GM18907 (cell line): ENCODE results near the gene CEMP1.
A peak's percentile ranks its signal among the peaks of the same experiment; 100 is the strongest.

Experiments
- ATAC-seq: cut with Tn5 transposase; IDR thresholded peaks from one replicate; pipeline ENCODE4 v1.9.1; 2021; ENCODE audit warnings: mild to moderate bottlenecking, moderate library complexity; ENCODE audit not compliant: unreplicated experiment

CEMP1 gene

DNA sequence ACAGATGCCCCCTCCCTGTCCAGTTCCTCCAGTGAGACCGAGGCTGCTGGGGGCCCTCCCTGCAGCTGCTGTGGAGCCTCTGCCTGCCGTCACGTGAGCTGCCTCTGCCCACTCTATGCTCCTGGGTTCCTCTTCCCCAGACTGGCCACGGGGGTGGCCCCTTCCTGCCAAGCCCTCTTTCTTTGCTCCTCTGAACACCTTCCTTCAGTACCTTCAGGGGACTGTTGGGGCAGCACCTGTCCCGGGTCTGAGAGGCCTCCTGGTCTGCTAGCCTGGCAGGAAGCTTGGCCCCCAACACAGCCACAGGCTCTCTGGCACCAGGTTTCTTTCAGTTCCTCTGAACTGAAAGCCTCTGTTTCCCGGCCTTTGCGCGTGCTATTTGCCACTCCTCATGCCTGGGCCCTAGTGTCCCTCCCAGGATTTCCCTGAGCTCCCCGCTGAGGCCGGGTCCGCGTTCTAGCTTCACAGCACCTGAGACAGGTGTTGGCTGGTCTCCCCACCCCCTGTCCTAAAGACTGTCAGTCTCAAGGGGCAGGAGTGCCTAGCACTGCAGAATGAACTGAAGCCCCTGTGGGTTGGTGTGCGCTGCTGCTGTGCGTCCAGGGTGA, 24.1 kb downstream of the CEMP1 start:
- peak; percentile 50 for ATAC-seq

DNA sequence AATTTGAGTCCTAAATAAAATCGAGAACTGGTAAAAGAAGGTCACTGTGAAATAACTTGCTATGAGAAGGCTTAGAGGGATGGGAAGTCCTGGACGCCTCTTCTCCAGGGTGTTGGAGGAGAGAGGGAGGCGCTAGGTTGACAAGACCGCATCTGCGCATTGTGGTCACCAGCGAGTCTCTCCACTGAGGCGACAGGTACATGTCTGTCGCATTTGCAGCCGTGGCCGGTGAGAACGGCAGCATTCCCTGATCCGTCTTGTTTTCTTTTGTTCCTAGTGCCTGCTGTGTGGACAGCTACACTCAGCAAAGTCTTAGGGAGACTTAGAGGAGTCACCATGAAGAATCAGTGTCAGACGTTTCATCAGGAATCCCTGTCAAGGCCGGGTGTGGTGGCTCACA, 25.5 kb downstream of the CEMP1 start:
- ATAC-seq, result no peak

DNA sequence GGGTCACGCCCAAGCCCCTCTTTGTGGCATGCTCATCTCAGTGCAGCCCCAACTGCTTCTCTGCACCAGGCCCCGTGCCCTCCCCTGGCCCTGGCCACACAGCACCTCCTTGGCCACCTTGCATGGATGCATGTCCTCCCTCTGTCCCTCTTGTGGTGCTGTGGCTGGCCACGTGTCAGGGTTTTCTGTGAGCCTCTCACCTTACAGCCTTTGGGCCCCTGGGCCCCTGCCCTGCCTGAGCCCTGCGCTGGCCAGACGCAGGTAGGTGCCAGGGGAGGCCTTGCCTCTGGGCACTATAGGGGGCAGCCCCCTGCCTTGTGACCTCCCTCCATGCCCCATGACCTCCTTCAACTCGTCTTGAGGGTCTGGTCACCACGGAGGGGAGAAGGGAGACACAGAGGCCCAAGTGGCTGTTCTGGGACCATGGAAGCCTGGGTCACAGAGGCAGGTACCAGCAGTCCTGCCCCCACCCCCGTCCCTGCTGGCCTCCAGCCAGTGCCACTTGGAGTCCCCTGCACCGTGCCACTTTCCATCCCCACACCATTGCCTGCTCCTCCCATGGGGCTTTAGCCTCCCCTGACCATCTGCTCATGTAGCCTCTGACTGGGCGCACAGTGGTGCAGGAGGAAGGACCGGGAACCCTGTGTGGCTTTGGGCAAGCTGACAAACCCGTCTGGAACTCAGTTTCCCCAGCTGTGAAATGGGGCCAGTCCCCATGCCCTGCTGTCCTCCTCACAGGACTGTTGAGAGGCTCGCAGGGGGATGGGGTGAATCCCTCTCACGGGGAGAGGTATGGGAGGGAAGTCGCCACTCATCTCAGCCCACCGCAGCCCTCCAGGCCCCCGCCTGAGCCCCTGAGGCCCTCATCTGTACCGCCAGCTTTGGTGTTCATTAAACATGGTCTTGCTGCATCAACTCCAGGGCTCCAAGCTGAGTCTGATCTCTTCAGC, 29.0 kb downstream of the CEMP1 start:
- ATAC-seq, result no peak

DNA sequence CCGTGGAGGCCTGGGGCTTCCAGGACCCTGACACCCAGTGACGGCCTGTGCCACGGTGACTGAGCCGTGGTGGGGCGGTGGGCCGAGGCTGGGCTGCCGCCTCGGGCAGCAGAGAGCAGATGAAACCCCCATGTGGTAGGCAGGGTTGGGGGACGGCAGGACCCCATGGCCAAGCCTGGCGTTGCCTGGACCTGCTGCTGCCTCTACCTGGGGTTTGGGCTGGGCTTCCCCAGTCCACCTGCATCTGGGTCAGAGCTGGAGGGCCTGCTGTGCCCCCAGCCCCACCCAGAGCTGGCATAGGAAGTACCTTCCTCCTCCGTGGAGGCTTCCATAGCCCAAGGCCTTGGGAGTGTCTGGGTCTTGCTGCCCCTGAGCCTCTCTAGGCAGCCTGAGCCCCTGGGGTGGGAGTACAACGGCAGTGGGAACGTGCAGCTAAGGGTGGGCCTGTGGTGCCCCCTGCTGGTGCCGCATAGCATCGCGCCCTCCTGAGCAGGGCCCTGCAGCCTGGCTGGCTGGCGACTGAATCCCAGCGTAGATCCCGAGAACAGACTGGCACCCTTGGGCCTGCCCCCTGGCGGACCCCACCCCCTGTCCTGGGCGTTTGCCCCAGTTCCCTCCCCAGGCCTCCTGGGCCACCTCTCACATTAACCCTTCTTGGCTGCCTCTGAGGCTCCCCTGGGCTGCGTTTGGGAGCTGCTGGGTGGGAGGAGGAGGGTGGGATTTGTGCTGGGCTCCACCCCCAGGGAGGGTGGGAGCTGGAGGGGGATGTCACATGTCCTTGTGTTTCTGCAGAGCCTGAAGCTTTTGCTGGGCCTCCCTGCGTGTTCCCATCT, 30.1 kb downstream of the CEMP1 start:
- ATAC-seq, result peak; percentile 52

DNA sequence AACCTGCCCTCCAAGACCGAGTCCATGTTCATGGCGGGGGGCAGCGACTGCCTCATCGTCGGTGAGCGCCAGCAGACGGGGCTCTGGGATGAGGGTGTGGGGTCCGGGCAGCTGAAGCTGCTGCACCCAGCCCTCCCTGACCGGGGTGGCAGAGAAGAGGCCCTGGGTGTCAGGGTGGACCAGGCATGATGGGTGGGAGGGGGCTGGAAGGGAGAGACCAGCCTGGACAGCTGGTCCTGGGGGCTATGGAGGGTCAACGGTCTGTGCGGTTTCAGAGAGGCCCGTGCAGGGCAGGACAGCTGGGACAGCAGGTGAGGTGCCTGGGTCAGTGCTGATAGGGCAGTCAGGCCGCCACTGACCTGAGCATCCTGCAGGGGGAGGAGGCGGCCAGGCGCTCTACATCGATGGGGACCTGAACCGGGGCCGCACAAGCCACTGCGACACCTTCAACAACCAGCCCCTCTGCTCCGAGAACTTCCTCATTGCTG, 30.7 kb downstream of the CEMP1 start:
- ATAC-seq, result no peak

DNA sequence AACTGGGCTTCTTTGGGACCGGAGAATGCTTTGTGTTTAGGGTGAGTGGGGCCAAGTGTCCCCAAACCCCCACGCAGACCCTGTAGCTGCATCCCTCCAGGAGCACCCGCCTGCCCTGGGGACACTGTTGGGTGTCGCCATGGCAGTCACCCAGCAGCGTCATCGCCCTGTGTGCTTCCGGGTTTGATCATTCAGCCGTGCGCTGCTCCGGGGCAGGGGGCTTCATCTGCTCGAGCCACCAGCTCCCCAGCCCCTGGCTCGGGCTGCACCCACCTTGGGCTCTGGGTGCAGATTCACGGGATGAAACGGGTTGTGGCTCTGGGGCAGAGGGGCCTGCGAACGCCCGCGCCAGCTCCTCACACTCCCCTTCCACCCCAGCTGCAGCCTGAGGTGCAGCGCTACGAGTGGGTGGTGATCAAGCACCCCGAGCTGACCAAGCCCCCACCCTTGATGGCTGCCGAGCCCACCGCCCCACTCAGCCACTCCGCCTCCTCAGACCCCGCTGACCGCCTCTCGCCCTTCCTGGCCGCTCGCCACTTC, 31.2 kb downstream of the CEMP1 start:
- ATAC-seq, result no peak

DNA sequence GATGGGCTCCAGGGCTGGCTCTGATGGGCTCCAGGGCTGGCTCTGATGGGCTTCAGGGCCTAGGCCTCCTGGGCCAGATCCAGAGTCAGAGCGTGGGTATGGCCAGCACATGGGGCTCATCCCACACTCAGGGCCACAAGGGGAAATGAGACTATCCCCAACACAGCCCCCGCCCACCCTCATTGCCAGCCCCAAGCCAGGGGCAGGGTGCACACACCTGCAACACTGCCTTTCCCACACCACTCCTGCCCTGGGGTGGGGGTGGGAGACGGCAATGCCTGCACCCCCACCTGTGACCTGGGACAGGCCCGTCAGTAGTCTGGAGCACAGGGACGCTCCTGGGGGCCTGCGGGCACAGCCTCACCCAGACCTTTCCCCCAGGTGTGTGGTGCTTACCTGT, 31.8 kb downstream of the CEMP1 start:
- no peak for ATAC-seq

DNA sequence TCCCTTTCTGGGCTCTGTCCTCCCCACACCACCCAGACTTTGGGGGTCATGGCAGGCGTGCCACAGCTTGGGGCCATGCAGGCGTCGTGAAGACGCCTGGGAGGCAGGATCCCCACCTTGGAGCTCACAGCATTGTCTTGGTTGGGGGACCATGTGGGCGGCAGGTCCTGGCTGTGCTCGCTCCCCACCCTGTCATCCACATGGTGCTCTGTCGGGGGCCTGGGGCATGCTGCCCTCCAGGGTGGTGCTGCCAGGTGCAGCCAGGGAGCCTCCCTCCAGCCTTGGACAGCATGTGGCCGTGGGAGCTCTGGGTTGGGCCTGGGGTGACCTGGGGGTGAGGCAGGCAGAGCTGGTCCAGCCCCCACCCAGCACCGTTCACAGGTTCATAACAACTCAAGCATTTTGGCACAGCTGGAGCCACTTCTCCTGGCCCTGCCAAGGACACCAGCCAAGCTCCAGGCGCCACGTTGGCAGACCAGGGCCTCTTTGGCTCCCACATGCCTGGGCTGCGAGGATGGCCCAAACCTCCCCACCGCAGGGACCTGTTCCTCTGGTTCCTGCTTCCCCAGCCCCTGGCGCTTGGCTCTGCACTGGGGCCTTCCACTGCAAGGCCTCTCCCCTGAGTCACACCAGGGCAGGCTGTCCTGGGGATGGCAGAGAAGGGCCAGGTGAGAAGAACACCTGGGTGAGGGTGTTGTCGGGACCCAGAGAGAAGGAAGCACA, 32.5 kb downstream of the CEMP1 start:
- ATAC-seq, result no peak

DNA sequence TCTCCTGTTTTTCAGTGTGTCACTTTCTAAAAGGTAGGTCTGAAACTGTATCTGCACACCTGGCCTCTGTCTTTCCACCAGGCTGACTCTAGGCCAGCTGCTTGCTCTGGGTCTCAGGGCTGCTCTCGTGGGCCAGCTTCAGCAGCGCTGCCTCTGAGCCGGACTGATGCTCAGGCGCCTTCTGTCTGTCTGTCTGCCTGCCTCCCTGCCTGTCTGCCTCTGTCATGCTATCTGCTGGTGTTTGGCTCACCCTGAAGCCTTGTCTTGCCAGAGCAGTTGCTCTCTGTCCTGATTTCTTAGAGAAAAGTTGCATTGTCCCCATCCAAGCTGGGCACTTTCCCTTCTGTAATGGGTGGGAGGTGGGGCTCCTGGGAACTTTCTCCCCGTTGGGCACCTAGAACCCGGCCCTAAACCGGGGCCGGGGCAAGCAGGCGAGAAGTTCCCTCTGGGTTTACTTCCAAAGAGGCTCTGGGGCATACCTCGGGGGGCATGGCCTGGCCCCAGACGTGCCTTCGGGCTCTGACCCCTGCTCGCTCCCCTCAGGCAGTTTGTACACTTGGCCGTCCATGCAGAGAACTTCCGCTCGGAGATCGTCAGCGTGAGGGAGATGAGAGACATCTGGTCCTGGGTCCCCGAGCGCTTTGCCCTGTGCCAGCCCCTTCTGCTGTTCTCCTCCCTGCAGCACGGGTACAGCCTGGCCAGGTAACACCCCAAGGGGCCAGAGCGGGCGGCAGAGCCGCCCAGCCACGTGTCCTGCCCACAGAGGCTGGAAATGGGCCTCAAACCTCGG, 33.3 kb downstream of the CEMP1 start:
- no peak for ATAC-seq

DNA sequence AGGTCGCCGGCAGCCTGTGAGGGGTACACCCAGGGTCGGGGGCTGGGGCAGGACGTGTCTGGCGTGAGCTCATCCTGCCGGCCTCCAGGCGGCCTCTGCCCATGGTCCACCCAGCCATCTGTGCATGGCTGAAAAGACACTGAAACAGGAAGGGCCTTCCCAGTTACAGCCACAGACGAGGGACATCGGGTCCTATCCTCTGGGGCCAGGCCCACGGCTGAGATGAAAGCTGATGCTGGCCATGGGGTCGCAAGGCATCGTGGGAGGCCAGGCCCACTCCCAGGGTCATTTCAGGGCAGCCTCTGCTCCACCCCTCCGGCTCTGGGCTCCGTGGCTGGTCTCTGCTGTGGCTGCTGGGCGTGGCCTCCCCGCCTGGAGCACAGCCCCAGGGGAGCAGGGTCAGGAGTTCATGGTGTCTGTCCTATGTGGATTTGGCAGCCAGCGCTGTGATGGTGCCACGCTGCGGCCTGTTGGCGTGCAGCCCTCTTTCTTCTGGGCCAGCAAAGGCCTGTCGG, 34.0 kb downstream of the CEMP1 start:
- no peak for ATAC-seq

DNA sequence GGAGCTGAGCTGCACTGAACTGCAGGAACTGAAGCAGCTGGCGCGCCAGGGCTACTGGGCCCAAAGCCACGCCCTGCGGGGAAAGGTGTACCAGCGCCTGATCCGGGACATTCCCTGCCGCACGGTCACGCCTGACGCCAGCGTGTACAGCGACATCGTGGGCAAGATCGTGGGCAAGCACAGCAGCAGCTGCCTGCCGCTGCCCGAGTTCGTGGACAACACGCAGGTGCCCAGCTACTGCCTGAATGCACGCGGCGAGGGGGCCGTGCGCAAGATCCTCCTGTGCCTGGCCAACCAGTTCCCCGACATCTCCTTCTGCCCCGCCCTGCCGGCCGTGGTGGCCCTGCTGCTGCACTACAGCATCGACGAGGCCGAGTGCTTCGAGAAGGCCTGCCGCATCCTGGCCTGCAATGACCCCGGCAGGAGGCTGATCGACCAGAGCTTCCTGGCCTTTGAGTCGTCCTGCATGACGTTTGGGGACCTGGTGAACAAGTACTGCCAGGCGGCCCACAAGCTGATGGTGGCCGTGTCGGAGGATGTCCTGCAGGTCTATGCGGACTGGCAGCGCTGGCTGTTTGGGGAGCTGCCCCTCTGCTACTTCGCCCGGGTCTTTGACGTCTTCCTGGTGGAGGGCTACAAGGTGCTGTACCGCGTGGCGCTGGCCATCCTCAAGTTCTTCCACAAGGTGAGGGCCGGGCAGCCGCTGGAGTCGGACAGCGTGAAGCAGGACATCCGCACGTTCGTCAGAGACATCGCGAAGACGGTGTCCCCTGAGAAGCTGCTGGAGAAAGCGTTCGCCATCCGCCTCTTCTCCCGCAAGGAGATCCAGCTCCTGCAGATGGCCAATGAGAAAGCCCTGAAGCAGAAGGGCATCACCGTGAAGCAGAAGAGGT, 34.7 kb downstream of the CEMP1 start:
- ATAC-seq, result no peak

DNA sequence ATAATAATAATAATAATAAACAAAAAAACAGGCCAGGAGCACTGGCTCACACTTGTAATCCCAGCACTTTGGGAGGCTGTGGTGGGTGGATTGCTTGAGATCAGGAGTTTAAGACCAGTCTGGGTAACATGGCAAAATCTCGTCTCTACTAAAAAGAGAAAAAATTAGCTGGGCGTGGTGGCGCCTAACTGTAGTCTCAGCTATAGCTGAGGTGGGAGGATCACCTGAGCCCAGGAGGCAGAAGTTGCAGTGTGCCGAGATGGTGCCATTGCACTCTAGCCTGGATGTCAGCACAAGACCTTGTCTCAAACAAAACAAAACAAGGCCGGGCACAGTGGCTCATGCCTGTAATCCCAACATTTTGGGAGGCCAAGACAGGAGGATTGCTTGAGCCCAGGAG, 36.2 kb downstream of the CEMP1 start:
- ATAC-seq, result no peak

DNA sequence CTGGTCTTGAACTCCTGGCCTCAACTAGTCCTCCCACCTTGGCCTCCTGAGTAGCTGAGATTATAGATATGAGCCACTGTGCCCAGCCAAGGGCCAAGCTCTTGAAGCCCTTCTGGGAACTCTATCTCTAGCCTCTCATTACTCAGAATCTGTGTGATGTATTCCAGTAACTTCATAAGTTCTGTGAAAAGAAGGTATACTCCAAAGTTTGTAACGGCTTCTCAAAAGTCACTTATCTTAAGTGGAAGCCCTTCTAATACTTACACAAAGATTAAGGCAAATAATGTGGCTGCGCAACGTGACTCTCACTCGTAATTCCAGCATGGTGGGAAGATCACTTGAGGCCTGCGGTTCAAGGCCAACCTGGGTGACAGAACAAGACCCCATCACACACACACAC, 36.6 kb downstream of the CEMP1 start:
- ATAC-seq, result no peak

DNA sequence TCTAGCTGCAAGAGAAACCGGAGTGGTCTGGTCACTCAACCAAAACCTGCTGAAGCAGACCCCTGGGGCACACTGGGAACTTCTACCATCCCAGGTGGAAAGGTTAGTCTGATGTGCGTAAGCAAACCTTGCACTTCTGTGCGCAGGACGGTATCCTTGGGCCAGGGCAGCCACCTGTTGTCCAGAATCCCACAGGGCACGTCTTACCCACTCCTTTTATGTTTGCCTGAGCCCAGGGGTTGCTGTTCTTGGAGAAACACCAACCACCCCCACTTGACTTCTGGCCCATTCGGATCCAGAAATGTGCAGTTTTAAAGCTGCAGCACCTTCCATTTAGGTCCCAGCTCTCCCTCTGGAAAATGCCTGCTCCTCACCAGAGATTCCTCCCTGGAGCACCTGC, 37.6 kb downstream of the CEMP1 start:
- ATAC-seq, result no peak

DNA sequence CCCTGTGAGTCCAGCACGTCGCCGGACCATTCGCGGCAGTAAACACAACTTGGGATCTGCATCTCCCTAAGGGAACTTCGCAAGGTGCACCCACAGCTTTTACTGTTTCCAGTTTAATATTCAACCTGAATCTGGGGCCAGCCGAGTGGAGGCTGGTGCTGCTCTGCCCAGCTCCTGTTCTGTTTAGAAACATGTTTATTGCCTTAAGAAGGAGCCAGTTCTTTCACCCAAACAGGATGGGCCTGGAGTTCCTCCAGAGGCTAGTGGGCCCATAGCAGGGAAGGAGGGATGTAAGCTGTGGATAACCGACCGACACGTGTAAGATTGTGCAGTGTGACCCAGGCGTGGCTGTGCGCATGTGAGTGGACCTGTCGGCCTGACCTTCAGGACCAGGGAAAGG, 38.9 kb downstream of the CEMP1 start:
- no peak for ATAC-seq

DNA sequence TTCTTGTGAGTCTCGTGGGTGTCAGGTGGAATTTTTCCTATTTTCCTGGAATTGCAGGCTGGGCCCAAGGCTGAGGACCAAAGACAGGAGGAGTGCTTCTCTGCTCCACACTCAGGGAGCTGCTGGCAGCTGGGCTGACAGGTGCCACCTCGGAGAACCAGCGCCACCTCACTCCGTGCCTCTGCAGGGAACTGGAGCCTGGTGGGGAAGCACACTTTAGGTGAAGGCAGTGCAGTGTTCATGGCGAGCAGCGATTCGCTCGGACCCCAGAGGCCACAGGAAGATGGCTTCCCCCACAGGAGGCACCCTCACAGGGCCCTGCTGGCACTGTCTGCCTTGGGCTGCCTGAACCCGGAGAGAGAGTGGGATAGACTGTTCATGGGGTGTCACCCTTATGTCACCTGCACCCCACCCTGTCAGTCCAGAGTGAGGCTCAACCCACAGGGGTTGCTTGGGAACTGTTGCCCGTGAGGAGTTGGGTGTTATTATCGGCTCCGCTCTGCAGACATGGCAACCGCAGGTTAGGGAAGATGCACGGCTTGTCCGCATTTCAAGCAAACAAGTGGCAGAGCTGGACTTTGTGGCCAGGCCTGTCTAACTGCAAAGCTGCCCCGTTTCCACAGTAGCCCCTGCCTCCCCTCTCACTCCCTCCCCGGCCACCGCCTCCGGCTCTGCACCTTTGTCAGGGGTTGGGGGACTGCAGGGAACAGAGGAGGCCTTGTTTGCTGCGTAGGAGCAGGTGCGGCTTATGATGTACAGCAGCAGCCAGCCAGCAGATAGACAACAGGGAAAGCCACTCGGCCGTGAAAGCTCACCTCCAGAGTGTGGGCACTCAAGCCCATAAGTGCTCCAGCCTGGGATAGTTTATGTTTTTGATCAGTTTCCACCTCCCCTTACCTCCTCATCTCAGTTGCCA, 40.8 kb downstream of the CEMP1 start:
- ATAC-seq, result no peak

DNA sequence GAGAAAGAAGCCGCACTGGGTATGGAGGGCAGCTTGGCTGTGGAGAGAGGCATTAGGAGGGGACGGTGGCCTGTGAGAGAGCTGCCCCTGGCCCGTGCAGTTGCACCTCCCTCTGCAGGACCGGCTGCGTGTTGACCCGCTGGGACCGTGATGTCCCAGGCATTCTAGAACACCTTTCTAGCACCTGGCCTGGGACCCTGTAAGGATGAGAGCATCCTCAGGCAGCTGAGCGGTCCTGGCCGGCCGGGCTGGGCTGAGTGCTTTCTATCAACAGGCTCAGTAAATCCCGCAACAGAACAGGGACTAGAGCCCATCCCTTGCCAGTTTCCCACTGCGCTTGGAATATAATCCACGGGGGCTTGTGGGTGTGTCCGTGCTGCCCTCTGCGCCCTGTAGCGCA, 41.6 kb downstream of the CEMP1 start:
- no peak for ATAC-seq
